Measurements from ENCODE around the gene RIN1.

GRCh38 chr11:66287889-66288670 is 48.2 kb downstream of the RIN1 start:
- TF ChIP-seq, protein P1, sequence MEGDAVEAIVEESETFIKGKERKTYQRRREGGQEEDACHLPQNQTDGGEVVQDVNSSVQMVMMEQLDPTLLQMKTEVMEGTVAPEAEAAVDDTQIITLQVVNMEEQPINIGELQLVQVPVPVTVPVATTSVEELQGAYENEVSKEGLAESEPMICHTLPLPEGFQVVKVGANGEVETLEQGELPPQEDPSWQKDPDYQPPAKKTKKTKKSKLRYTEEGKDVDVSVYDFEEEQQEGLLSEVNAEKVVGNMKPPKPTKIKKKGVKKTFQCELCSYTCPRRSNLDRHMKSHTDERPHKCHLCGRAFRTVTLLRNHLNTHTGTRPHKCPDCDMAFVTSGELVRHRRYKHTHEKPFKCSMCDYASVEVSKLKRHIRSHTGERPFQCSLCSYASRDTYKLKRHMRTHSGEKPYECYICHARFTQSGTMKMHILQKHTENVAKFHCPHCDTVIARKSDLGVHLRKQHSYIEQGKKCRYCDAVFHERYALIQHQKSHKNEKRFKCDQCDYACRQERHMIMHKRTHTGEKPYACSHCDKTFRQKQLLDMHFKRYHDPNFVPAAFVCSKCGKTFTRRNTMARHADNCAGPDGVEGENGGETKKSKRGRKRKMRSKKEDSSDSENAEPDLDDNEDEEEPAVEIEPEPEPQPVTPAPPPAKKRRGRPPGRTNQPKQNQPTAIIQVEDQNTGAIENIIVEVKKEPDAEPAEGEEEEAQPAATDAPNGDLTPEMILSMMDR (IDR thresholded peaks at IDR 0.05) = no peak
- TF ChIP-seq EZH2 (IDR thresholded peaks at IDR 0.05; ENCODE audit: borderline replicate concordance, insufficient read depth, low read depth, low read length, poor library complexity, severe bottlenecking) = no peak
